DMS53 treated with DMSO at 0.1 percent for 48 hours (cell line): ENCODE data around the gene CNTN5.

ENCODE experiments used
- DNase-seq: peaks from one replicate; lab custom pipeline; 2025; ENCODE audit not compliant: unreplicated experiment; lab: John Stamatoyannopoulos, UW

The CNTN5 gene

GRCh38 chr11:100013011-100013410, 992.3 kb downstream of the CNTN5 start:
- DNase-seq: no peak

- DNase-seq: no peak
Measured at GRCh38 chr11:100031973-100032372, 1011.2 kb downstream of the CNTN5 start.

GRCh38 chr11:100061006-100061405, 1040.3 kb downstream of the CNTN5 start:
- DNase-seq: no peak

- no peak for DNase-seq
Measured at GRCh38 chr11:100066399-100066798, 1045.7 kb downstream of the CNTN5 start.

GRCh38 chr11:100068116-100068515, 1047.4 kb downstream of the CNTN5 start:
- no peak for DNase-seq

GRCh38 chr11:100072131-100072530, 1051.4 kb downstream of the CNTN5 start:
- no peak for DNase-seq

GRCh38 chr11:100080381-100080780, 1059.6 kb downstream of the CNTN5 start:
- no peak for DNase-seq

- DNase-seq: no peak
Measured at GRCh38 chr11:100080821-100081220, 1060.1 kb downstream of the CNTN5 start.

- no peak for DNase-seq
Measured at GRCh38 chr11:100093698-100094097, 1072.9 kb downstream of the CNTN5 start.

- no peak for DNase-seq
Measured at GRCh38 chr11:100094121-100094865, 1073.5 kb downstream of the CNTN5 start.

- DNase-seq: no peak
Measured at GRCh38 chr11:100095809-100096208, 1075.1 kb downstream of the CNTN5 start.

GRCh38 chr11:100098560-100098959, 1077.8 kb downstream of the CNTN5 start:
- no peak for DNase-seq

GRCh38 chr11:100105255-100105981, 1084.7 kb downstream of the CNTN5 start:
- no peak for DNase-seq

- DNase-seq: peak; percentile 89
Measured at GRCh38 chr11:100105982-100106358, 1085.2 kb downstream of the CNTN5 start.

GRCh38 chr11:100119176-100119575, 1098.4 kb downstream of the CNTN5 start:
- DNase-seq: no peak

- DNase-seq: no peak
Measured at GRCh38 chr11:100133114-100133513, 1112.4 kb downstream of the CNTN5 start.

- DNase-seq: no peak
Measured at GRCh38 chr11:100141201-100141600, 1120.5 kb downstream of the CNTN5 start.

- no peak for DNase-seq
Measured at GRCh38 chr11:100151944-100152343, 1131.2 kb downstream of the CNTN5 start.

GRCh38 chr11:100152766-100153165, 1132.0 kb downstream of the CNTN5 start:
- no peak for DNase-seq

GRCh38 chr11:100163471-100163870, 1142.7 kb downstream of the CNTN5 start:
- no peak for DNase-seq

GRCh38 chr11:100174881-100175280, 1154.1 kb downstream of the CNTN5 start:
- no peak for DNase-seq

GRCh38 chr11:100176456-100176855, 1155.7 kb downstream of the CNTN5 start:
- DNase-seq: no peak

- no peak for DNase-seq
Measured at GRCh38 chr11:100177651-100178050, 1156.9 kb downstream of the CNTN5 start.
